Stimulated activated CD4-positive, alpha-beta T cell treated with anti-CD3 and anti-CD28 coated beads, Interleukin-1b, Interleukin-23, amount 100 ng/mL, for 1 hour (primary cell): ENCODE results near the gene ZNF429.
"Not testable (repeated sequence)": the region's sequence is repeated elsewhere in the genome, so short reads cannot be mapped to it uniquely, and the experiment has no call there.

Experiments used
- DNase-seq, 2 donors: peaks; one replicate each; pipeline ENCODE4 v3.0.0-alpha.2; 2020; ENCODE audit warnings: low read depth in 2 of 2

ZNF429 gene

DNA sequence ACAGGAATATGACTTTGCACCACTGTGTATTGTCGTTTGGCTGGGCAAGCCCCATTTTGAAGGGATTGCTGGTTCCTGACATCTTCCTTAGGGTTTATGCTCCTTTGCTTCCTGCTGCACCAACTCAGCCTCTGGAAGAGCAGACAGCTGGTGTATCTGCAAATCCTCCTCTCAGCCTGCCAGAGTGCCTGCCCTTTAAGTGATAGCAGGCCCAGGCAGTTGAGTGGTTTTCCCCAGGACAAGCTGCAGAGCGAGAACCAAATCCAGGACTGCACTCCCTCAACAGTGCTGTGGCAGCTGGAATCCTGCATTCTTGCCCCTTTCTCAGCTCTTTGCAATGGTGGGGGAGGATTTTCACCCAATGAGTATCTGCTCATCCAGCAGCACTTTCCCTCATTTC is 85.5 kb downstream of the ZNF429 start:
- DNase-seq: no peak

DNA sequence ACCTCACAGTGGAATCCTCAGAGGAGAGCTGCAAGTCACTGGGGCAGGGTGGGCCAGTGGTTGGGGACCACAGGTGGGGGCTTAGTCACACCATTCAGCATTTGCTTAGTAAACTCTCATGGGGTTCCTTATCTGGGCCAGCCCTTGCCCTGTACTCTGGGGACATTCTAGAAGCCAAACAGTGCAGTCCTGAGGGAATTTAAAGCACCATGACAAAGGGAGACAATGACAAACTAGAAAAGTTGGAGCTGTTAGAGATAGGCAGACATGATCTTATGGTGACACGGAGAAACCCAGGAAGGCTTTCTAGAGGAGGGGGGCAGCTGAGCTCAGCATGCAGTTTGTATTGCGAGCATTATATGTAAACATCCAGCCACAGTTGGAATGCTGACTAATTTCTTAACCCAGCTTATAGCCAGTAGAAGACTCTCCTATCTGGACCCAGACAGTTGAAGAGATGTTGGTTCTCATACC is 87.6 kb downstream of the ZNF429 start:
- no peak for DNase-seq

DNA sequence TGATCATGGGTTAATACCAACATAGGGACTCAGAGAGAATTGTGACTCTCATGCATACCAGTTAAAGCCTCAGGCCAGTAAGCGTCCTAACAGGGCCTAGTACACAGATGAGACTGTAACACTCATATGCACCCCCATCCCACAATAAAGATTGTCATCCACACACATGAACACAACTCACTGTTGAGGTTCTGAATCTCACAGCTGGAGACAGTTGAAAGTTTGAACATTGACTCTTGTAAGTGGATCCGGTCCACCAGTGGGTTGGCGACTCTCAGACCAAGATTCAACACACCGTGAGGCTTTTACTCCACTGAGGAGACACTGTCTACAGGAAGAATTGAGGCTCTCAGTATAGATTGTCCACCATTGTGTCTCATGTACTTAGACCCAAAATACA is 88.1 kb downstream of the ZNF429 start:
- DNase-seq: no peak

- DNase-seq: no peak
These were observed 88.8 kb downstream of the ZNF429 start for GRCh38 chr19:21593934-21594820.

DNA sequence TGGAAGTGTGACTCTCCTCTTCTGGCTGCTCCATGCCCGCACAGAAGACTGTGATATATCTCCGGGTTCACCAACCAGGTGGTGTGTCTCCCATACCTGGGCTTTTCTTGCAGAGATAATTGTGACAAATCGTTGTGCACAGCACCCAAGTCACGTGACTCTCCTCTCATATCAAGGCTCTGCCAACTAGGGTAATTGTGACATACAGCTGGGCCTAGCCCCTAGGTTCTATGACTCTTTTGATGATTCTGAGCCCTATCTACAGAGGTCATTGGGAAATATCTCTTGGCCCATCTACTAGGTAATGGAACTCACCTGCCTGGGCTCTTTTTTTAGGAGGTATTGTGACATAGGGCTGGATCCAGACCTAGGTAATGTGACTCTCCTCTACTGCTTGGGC is 89.8 kb downstream of the ZNF429 start:
- no peak for DNase-seq

GRCh38 chr19:21602082-21602658 is 96.8 kb downstream of the ZNF429 start:
- no peak for DNase-seq

- not testable (repeated sequence) for DNase-seq
These were observed 97.4 kb downstream of the ZNF429 start for GRCh38 chr19:21602659-21603430.

- DNase-seq: no peak
These were observed 98.2 kb downstream of the ZNF429 start for GRCh38 chr19:21603431-21604231.

DNA sequence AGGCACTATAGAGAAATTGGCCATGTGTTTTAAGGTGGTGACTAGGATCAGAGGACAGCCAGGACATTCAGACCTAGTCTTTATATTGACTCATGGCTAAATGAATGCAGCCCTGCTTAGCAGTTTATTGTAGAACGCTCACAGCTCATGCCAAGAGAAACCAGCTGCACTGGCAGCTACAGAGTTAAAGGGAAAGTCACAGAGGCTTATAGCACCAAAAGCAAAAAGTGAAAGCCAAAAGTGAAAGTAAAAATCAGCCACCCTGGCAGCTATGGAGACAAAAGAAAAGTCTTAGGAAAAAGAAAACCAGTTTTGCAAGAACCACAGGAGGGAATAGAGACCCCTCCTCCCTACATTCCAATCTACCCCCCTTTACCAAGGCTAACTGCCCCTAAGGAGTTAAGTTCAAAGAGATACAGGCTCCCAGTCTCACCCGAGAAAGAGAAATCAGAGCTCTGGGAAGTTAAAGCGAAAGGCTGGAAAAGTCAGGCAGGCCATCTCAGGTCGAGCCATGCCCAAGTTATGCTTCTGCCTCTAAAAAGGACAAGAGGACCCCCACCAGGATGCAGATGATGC is 99.0 kb downstream of the ZNF429 start:
- no peak for DNase-seq
